SKM-1 treated with dmso at 0.1 percent for 144 hours (cell line): ENCODE measurements around the gene CUEDC2.

Experiments
- DNase-seq: peaks from one replicate; lab custom pipeline; 2025; ENCODE audit not compliant: unreplicated experiment; lab: John Stamatoyannopoulos, UW

Gene CUEDC2

GRCh38 chr10:102411341-102412255 lies 20.8 kb downstream of the CUEDC2 start:
- DNase-seq = no peak

GRCh38 chr10:102410429-102411073 lies 21.8 kb downstream of the CUEDC2 start:
- DNase-seq = no peak

DNA sequence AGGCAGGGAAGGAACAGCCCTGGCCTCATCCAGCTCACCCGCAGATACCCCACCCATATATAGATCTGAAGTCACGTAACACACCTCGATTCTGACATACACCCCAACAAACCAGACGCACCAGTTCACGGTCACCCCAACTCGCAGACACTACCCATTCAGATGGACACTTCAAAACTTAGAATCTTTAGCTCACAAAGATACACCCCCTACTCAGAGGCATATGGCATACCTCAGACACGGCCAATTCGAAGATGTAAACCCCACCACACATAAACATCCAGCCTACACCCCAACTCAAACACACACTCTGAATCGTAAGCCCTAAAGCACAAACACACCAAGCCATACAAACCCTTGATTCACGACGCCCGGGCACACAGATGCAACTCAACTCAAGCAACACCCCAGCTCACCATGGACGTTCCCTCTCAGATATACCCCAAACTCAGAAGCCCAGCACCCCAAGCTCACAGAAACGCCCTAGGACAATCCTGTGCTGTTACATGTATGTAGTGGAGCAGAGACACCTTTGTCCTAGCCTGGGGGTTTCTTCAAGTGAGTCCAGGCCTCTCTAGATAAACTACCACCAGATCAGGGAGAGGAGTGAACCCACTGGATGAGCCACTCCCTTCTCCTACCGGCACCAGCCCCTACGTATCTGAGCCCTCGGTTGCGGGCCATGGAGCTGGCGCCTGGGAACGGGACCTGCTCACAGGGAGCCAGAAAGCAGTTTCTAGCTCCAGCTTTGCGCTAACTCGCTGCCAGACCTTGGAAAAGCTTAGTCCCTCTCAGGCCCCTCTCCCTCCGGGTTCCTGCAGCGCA lies 22.6 kb downstream of the CUEDC2 start:
- no peak for DNase-seq

GRCh38 chr10:102408728-102409603 lies 23.4 kb downstream of the CUEDC2 start:
- DNase-seq = no peak

GRCh38 chr10:102408131-102408727 lies 24.1 kb downstream of the CUEDC2 start:
- no peak for DNase-seq

DNA sequence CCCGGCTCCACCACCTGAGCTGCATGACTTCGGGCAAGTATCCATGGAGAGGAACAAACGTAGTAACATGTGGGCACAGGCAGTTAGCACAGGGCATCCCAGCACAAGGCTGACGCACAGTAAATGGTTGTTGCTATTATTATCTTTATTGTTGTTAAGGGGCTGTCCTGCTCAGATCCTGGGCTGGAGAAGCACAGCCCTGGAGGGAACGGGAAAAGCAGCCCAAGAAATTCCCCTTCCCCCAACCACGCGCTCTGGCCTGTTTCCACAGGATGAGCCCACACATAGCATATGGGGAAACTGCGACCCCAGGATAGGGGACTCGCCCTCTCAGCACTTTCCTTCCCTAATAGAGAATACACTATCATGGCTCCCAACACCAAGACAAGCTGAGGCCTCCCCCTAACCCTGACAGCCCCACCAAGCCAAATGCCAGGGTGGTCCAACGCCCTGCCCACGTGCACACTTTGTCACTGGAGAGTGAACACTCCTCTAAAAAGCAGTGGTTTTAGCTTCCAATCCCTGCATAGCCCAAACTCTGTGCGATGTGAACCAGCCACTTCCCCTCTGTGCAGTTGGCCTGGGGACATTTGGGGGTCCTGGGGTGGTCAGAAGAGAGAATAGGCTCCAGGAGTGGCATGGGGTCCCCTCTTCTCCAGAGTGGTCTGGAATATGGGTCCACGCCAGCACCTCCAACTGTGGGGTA lies 24.8 kb downstream of the CUEDC2 start:
- DNase-seq = no peak

- no peak for DNase-seq
Measured at GRCh38 chr10:102406815-102407214, 25.6 kb downstream of the CUEDC2 start.

- DNase-seq = no peak
Measured at GRCh38 chr10:102405632-102406031, 26.7 kb downstream of the CUEDC2 start.

DNA sequence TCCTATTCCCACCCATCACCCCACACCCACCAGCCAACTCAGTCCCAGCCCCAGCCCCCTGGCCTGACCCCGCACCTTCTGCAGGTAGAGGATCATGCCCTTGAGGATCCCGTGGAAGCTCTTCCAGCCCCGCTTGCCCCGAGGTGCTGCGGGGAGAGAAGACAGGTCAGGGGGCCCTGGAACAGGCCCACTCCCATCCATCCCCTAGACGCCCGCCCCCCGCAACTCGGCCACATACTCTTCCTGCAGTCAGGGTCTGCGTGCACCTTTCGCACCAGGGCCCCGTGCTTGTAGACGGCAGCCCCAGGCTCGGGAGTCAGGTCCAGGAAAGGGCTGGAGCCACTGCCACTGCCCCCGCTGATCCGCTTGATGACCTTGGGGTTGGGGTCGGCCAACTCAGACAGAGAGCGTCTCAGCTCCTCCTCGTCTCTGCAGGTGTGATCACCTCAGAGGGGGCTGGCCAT lies 27.2 kb downstream of the CUEDC2 start:
- no peak for DNase-seq

- no peak for DNase-seq
Measured at GRCh38 chr10:102404361-102405107, 27.8 kb downstream of the CUEDC2 start.

DNA sequence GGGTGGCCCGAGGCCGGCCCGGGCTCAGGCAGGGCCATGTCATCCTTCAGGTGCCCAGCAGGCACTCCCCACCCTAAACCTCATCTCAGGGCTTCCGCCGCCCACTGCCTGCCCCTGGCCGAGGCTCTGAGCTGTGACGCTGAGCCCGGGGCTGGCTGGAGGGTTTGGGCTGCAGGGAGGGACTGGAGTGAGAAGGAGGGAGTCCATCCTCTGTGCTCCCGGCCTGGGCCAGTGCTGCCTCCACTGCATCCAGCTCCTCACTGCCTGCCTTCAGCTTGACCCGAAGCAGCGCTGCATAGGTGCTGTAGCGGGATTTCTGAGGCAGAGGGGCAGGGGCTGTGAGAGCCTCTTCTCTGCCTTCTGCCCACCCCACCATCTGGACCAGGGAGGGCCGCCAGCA lies 29.3 kb downstream of the CUEDC2 start:
- no peak for DNase-seq

GRCh38 chr10:102402512-102402896 lies 29.9 kb downstream of the CUEDC2 start:
- DNase-seq = no peak

DNA sequence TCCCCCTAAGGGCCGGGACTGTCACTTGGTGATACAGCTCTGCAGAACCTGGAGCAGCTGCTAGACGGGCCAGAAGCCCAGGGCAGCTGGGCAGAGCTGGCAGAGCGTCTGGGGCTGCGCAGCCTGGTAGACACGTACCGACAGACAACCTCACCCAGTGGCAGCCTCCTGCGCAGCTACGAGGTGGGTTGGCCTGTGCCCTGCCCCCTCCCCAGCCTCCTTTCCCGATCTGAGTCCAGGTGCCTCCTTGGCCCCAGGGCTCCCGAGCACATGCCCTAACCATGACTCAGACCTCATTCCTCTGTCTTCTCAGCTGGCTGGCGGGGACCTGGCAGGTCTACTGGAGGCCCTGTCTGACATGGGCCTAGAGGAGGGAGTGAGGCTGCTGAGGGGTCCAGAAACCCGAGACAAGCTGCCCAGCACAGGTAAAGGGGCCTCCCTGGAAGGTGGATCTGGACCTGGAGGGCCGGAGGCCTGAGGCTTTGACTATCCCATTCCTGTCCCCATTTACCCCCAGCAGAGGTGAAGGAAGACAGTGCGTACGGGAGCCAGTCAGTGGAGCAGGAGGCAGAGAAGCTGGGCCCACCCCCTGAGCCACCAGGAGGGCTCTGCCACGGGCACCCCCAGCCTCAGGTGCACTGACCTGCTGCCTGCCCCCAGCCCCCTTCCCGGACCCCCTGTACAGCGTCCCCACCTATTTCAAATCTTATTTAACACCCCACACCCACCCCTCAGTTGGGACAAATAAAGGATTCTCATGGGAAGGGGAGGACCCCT lies 30.5 kb downstream of the CUEDC2 start:
- no peak for DNase-seq

DNA sequence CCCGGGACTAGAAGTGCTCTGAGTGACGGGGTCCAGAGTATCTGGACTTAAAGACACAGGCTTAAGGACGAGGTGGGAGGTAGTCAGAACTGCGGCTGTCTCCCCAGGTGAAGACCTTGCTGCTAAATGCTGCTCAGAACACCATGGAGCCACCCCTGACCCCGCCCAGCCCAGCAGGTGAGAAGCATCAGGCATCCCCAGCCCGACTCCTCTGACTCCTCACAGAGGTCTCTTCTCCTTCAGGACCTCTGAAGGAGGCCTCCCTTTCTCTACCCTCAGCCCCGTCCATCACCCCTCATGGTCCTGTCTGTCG lies 31.1 kb downstream of the CUEDC2 start:
- DNase-seq = no peak

DNA sequence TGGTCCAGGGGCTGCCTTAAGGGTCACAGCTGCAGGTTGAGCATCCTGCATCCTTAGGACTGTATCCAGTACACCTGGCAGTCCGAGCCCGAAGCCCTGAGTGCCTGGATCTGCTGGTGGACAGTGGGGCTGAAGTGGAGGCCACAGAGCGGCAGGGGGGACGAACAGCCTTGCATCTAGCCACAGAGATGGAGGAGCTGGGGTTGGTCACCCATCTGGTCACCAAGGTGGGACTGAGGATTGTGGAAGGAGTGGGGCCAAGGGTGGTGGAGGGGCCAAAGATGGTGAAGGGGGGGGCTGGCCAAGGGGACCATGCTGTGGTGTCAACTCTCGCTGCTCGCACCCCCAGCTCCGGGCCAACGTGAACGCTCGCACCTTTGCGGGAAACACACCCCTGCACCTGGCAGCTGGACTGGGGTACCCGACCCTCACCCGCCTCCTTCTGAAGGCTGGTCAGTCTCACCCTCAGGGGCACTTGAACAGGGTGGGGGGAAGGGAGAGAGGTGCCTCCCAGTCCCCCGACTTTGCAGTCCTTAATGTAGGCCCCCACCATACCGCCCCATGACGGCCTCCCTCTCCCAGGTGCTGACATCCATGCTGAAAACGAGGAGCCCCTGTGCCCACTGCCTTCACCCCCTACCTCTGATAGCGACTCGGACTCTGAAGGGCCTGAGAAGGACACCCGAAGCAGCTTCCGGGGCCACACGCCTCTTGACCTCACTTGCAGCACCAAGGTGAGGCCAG lies 31.6 kb downstream of the CUEDC2 start:
- DNase-seq = no peak

GRCh38 chr10:102400076-102400475 lies 32.3 kb downstream of the CUEDC2 start:
- no peak for DNase-seq

DNA sequence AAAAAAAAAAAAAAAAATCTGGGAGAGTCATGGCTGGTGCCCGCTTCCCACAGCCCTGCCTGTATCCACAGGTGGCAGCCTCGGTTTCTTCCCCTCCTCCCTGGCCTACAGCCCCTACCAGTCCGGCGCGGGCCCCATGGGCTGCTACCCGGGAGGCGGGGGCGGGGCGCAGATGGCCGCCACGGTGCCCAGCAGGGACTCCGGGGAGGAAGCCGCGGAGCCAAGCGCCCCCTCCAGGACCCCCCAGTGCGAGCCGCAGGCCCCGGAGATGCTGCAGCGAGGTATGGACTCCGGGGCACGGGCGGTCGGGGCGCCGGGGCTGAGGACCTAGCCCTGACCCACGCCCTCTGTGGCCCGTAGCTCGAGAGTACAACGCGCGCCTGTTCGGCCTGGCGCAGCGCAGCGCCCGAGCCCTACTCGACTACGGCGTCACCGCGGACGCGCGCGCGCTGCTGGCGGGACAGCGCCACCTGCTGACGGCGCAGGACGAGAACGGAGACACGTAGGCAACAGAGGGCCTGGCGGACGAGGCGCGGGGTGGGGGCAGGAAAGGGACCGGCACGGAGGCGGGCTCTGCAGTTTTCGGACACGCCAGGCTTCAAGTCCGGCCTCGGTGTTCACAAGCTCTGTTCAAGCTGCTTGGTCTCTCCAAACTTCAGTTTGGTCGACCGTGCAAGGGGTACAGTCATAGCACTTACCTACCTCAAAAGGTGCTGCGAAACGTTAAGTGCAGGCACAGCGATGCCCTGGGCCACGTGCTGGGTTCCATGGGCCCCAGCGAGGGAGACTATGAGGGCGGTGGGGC lies 33.0 kb downstream of the CUEDC2 start:
- peak; percentile 84 for DNase-seq
